ENCODE results near the gene CCDC85B.
A peak's percentile ranks its signal among the peaks of the same experiment; 100 is the strongest.

CCDC85B gene

DNA sequence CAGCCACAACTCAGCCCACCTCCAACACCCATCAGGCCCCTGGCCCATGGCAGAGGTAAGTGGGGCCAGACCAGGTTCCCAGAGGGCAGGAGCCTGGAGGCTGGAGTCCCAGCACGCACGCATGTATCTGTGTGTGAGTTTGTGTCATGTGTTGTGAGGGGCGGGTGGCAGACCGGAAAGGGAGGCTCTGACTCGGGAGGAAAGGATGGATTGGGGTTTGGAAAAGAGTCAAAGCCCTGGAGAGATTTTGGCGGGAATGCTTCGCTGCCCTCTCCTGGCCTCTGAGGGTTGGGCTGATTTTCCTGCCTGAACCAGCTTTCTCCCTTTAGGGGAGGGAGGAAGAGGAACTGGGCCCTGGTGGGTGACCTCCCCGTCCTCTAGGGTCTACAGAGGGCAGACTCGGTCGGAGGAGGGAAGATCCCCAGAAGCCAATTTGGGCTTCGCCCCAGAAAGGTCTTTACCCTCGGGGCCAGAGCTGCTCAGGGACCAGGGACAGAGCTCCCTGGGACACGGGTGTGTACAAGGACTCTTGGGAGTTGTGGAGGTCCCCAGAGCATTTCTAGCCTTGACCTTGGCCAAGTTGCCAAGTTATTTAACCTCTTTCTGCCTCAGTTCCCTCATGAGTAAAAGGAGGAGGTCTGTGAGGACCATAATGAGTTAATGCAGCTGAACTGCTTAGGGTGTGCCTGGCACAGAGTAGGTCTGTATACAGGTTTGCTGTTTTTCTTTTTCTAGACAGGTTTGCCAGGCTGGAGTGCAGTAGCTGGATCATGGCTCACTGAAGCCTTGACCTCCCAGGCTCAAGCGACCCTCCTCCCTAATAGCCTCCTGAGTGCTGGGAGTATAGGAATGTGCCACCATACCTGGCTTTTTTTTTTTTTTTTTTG, 21.5 kb downstream of the CCDC85B start:
- FAIRE-seq = no peak

DNA sequence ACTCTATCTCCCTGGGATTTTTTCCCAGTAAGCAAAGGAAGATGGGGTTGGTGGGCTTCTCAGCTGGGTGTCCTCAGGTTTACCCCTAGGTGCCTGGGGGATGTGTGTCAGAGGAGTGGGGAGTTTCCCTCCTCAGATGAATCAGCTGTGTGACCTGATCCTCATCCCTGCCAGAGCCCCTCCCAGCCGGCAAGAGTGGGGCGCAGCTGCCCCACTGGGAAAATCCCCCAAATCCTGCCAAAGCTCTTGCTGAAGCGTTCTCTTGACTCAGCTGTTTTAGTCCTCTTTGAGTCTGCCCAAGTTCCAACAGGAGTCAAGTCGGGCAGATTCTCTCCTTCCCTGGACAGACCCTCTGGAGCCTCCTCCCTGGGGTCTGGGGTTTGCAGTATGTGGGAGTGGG, 22.4 kb downstream of the CCDC85B start:
- FAIRE-seq = no peak

More for the DNA sequence above, 21.5 kb downstream of the CCDC85B start:
- TF ChIP-seq, protein P1, sequence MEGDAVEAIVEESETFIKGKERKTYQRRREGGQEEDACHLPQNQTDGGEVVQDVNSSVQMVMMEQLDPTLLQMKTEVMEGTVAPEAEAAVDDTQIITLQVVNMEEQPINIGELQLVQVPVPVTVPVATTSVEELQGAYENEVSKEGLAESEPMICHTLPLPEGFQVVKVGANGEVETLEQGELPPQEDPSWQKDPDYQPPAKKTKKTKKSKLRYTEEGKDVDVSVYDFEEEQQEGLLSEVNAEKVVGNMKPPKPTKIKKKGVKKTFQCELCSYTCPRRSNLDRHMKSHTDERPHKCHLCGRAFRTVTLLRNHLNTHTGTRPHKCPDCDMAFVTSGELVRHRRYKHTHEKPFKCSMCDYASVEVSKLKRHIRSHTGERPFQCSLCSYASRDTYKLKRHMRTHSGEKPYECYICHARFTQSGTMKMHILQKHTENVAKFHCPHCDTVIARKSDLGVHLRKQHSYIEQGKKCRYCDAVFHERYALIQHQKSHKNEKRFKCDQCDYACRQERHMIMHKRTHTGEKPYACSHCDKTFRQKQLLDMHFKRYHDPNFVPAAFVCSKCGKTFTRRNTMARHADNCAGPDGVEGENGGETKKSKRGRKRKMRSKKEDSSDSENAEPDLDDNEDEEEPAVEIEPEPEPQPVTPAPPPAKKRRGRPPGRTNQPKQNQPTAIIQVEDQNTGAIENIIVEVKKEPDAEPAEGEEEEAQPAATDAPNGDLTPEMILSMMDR (IDR thresholded peaks at IDR 0.05; ENCODE audit: insufficient read depth, missing control alignments) = peak; percentile 17
- peak; percentile 65 for DNase-seq (ENCODE audit: insufficient read length, low spot score)

DNA sequence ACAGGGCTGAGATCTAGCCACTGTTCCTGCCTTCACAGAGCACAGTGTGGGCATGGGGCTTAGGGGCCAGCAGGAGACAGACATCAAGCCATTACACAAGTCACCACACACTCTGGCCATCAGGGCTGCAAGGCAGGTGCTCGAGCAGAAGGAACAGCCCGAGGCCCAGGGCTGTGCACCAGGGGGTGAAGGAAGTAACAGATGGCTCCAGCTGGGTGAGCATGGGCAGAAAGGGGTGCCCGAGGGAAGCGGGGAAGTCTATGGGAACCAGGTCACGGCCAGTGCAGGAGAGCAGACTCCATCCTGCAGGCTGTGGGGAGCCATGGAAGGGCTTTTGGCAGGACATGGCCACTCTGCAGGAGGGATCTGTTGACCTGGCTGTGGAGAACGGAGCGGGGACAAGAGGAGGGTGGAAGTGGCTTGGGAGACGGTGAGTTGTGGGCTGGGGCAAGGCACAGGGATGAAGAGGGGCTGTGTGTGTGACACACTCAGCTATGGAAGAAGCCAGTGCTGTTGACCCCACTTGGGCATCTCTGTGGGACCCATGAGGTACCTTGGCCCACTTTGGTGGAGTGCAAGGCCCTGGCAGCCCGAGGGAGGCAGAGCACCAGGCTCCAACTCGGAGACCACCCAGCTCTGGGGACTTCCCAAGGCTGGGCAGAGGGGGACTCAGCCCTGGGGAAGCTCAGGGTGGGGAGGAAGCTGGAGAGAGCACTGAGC, 24.8 kb downstream of the CCDC85B start:
- TF ChIP-seq, protein P1 (IDR thresholded peaks at IDR 0.05; ENCODE audit: insufficient read depth, missing control alignments) = no peak
- FAIRE-seq = no peak
- DNase-seq (ENCODE audit: insufficient read length, low spot score) = no peak

More for the DNA sequence above, 22.4 kb downstream of the CCDC85B start:
- TF ChIP-seq, protein P1 (IDR thresholded peaks at IDR 0.05; ENCODE audit: insufficient read depth, missing control alignments) = no peak
- DNase-seq (ENCODE audit: insufficient read length, low spot score) = no peak

DNA sequence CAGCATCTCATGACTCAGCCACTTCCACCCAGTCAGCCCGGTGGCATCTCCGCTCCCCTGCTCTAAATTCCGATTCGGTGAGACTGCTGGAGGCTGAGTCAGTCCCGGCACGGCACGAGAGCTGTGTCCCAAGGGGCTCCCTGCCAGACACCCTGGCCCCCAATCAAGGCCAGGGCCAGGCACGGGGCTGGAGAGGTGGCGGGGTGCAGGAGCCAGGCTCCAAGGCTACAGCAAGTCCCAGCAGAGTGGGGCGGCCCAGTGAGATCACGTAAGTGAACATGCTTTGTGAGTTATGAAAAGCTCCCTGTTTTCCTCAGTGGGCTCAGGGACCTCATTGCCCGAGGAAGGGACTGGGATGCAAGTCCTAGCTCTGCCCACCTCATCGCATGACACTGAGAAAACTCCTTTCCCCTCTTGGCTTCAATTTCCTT, 25.4 kb downstream of the CCDC85B start:
- TF ChIP-seq, protein P1 (IDR thresholded peaks at IDR 0.05; ENCODE audit: insufficient read depth, missing control alignments) = no peak
- no peak for DNase-seq (ENCODE audit: insufficient read length, low spot score)
- FAIRE-seq = no peak

DNA sequence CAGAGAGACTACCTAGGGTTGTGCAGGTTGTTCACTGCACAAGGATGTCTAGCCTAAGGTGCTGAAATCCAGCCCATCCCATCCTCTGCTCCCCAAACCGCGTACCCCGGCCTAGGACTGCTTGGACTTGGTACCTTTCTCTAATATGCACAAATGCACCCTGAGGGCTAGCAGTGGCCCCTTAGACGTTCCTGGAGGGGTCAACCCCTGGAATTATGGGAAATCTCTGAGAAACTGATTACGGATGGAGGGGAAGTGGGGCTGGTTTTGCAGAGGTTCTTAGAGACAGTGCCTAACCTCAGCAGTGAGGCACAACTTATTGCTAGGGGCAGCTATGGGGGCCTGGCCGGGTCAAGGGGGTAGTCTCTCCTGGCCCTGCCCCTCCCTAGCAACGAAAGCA, 25.9 kb downstream of the CCDC85B start:
- DNase-seq (ENCODE audit: insufficient read length, low spot score) (no peak), FAIRE-seq (no peak)
- TF ChIP-seq, protein P1 (IDR thresholded peaks at IDR 0.05; ENCODE audit: insufficient read depth, missing control alignments) = no peak

DNA sequence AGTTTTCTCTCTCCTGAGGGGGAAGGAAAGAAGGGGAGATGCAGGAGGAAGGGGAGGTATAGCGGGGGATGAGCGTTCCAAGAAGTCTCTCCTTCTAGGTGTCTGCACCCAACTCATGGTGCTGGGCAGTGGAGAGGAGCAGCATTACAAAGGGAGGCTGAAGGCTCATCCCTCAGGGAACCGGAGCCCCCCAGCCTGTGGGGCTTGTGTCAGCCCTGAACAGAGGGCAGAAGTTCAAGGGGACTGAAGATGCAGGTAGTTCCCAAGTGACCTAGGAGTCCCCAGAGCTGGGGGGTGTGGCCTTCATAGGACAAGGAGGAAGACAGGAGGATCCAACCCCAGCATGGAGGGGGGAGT, 26.6 kb downstream of the CCDC85B start:
- FAIRE-seq (no peak), DNase-seq (ENCODE audit: insufficient read length, low spot score) (no peak)
- TF ChIP-seq, protein P1 (IDR thresholded peaks at IDR 0.05; ENCODE audit: insufficient read depth, missing control alignments) = no peak

Data from D721Med (cell line).